ENCODE measurements around the gene PID1.

GRCh38 chr2:228988786-228989185, 282.3 kb downstream of the PID1 start:
- TF ChIP-seq CTCF (IDR thresholded peaks at IDR 0.05) (no peak), POLR2AphosphoS5 (IDR thresholded peaks at IDR 0.05) (no peak)

All from suprapubic skin (tissue), 3 donors.